D341Med (cell line): Measurements from ENCODE around the gene ZFP69.
A peak's percentile ranks its signal among the peaks of the same experiment; 100 is the strongest.
"Not testable (repeated sequence)": the region's sequence is repeated elsewhere in the genome, so short reads cannot be mapped to it uniquely, and the experiment has no call there.

Source experiments
- DNase-seq: peaks from one replicate; pipeline ENCODE4 v3.0.0; 2012; ENCODE audit warnings: low spot score

Gene ZFP69

GRCh38 chr1:40476924-40477677 lies at the start of gene ZFP69:
Gene ZFP69, plus strand, starts transcription at chr1:40477290. Its CDS starts 2,072 bp downstream, at chr1:40479362.
- DNase-seq = peak; percentile 96

- DNase-seq = no peak
These were observed 45.7 kb upstream of the ZFP69 start for GRCh38 chr1:40431385-40431784.

- no peak for DNase-seq
These were observed 44.3 kb upstream of the ZFP69 start for GRCh38 chr1:40432644-40433390.

- DNase-seq = no peak
These were observed 41.6 kb upstream of the ZFP69 start for GRCh38 chr1:40435471-40435870.

- no peak for DNase-seq
These were observed 41.2 kb upstream of the ZFP69 start for GRCh38 chr1:40435876-40436275.

GRCh38 chr1:40438391-40439015 lies 38.6 kb upstream of the ZFP69 start:
- peak; percentile 63 for DNase-seq

GRCh38 chr1:40439247-40439646 lies 37.8 kb upstream of the ZFP69 start:
- no peak for DNase-seq

- DNase-seq = peak; percentile 98
These were observed 27.2 kb upstream of the ZFP69 start, which contains the start of gene ZFP69B for GRCh38 chr1:40449684-40450494. Gene ZFP69B, plus strand, starts transcription at chr1:40450476. Its CDS starts 486 bp downstream, at chr1:40450962.

GRCh38 chr1:40450495-40451237 lies 26.4 kb upstream of the ZFP69 start:
- peak; percentile 57 for DNase-seq

GRCh38 chr1:40451238-40451585 lies 25.9 kb upstream of the ZFP69 start:
- DNase-seq = no peak

- DNase-seq = no peak
These were observed 22.2 kb upstream of the ZFP69 start for GRCh38 chr1:40454873-40455272.

GRCh38 chr1:40462956-40463590 lies 14.0 kb upstream of the ZFP69 start:
- no peak for DNase-seq

- DNase-seq = no peak
These were observed 7.8 kb upstream of the ZFP69 start for GRCh38 chr1:40469327-40469726.

- no peak for DNase-seq
These were observed 1.8 kb upstream of the ZFP69 start for GRCh38 chr1:40475268-40475667.

GRCh38 chr1:40477678-40478053 lies 576 bp downstream of the ZFP69 start:
- DNase-seq = peak; percentile 42

- no peak for DNase-seq
These were observed 1.2 kb downstream of the ZFP69 start for GRCh38 chr1:40478276-40478675.

- no peak for DNase-seq
These were observed 2.1 kb downstream of the ZFP69 start for GRCh38 chr1:40479156-40479555.

GRCh38 chr1:40495315-40495903 lies 18.3 kb downstream of the ZFP69 start:
- DNase-seq = no peak

GRCh38 chr1:40502651-40503050 lies 25.6 kb downstream of the ZFP69 start:
- DNase-seq = not testable (repeated sequence)

GRCh38 chr1:40507973-40508372 lies 30.9 kb downstream of the ZFP69 start:
- DNase-seq = no peak
